GM10248 (cell line): ENCODE measurements around the gene ANKRD39.

Experiments used
- CTCF ChIA-PET: fragments of 300-600 bp; sonication (Branson Sonifier 250); formaldehyde crosslinking; extraction: SDS; loops from one replicate; lab custom pipeline; 2021; ENCODE audit warnings: antibody characterized with exemption; lab: Yijun Ruan, JAX
- POLR2A ChIA-PET: fragments of 350-650 bp; sonication (Branson Sonifier 250); formaldehyde crosslinking; extraction: SDS; loops from one replicate; lab custom pipeline; 2020; ENCODE audit warnings: antibody characterized with exemption; lab: Yijun Ruan, JAX
- DNase-seq: peaks from one replicate; pipeline ENCODE4 v3.0.0; 2012; ENCODE audit errors: extremely low spot score
- TF ChIP-seq, protein P1 (sequence below): IDR thresholded peaks from 2 replicates; pipeline ENCODE4 v1.5.1; 2012; ENCODE audit warnings: mild to moderate bottlenecking, low read depth; ENCODE audit errors: extremely low read depth, missing control alignments, control extremely low read depth

ANKRD39 gene

DNA sequence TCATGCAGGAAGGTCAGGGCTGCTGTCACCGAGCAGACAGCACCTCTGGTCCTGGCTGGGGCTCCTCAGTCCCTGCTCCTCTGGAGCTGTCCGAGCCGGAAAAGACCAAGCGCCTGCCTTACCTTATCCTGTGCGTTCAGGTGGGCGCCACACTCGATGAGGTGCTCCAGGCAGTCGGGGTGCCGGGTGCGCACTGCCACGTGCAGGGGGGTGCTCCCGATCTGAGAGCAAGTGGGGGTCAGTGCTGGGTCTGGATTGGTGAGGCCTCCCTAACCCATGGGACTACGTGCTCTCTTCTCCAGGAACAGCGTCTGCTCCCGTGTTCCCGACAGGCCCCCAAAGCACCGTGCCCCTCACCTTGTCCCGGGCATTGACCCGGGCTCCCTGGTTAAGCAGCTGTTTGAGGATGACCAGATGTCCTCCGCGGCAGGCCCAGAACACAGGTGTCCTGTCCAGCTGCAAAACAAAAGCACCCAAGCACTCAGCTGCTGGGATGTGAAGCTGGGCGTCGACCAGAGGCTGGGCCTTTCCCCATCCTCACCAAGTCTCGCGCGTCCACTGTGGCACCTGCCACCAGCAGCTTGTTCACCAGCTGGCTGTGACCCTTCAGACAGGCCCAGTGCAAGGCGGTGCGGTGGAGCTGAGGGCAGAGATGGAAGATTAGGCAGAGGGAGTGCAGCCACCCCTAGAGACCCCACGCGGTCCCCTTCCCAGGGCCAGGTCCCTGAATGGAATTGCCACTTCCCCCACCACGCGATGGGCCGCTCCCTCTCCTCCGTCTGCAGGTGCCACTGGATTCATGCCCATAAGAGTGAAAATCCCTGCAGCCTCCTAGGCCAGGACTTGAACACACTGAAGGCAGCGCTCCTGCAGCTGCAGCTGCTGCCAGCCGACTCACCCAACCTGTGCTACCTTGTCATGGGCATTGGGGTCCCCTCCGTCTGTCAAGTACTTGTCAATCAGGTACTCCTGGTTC is 17.7 kb downstream of the ANKRD39 start:
- ChIA-PET CTCF (interaction anchor here (0.9 to 2.4 kb wide), 4 partner anchors 11 to 40 kb away, joined by 3 to 8 read pairs (median 4); partner anchors contain the start of gene ANKRD39), POLR2A (interaction anchor here (0.6 kb wide), 2 partner anchors 142 to 748 kb away, joined by 5 to 6 read pairs; no protein-coding TSS in a partner anchor)
- no peak for DNase-seq
- TF ChIP-seq, protein P1, sequence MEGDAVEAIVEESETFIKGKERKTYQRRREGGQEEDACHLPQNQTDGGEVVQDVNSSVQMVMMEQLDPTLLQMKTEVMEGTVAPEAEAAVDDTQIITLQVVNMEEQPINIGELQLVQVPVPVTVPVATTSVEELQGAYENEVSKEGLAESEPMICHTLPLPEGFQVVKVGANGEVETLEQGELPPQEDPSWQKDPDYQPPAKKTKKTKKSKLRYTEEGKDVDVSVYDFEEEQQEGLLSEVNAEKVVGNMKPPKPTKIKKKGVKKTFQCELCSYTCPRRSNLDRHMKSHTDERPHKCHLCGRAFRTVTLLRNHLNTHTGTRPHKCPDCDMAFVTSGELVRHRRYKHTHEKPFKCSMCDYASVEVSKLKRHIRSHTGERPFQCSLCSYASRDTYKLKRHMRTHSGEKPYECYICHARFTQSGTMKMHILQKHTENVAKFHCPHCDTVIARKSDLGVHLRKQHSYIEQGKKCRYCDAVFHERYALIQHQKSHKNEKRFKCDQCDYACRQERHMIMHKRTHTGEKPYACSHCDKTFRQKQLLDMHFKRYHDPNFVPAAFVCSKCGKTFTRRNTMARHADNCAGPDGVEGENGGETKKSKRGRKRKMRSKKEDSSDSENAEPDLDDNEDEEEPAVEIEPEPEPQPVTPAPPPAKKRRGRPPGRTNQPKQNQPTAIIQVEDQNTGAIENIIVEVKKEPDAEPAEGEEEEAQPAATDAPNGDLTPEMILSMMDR, result no peak

DNA sequence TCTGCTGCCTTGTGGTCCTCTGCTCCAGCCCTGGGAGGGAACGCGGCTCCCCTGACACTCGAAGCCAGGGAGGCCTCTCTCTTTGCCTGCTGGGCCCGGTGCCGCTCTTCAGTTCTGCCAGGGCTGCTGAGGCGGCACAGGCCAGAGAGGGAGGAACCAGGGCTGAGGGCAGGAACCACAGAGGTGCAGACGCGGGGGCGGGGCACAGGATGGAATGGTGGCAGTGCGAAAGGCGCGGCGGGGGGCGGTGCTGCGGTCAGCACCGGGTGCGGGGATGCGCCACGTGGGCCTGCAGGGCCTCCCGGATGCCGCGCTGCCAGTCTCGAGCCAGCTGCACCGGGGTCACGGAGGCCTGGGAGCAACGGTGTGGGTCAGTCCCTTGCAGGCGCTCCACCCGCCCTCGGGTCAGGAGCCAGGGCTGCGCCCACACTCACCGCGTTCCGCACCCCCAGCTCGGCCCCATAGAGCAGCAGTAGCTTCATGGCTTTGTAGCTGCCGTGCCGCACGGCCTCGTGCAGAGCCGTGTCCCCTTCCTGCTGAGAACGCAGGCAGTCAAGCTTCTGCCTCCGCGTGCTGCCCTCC is 18.4 kb downstream of the ANKRD39 start:
- DNase-seq, result peak; percentile 51
- TF ChIP-seq, protein P1, result no peak
- CTCF ChIA-PET, result interaction anchor here (0.9 to 2.4 kb wide), 4 partner anchors 12 to 39 kb away, joined by 3 to 8 read pairs (median 4); partner anchors contain the start of gene ANKRD39
- POLR2A ChIA-PET, result interaction anchor here (0.6 to 0.7 kb wide), 3 partner anchors 8 to 747 kb away, joined by 5 to 6 read pairs (median 6); no protein-coding TSS in a partner anchor

DNA sequence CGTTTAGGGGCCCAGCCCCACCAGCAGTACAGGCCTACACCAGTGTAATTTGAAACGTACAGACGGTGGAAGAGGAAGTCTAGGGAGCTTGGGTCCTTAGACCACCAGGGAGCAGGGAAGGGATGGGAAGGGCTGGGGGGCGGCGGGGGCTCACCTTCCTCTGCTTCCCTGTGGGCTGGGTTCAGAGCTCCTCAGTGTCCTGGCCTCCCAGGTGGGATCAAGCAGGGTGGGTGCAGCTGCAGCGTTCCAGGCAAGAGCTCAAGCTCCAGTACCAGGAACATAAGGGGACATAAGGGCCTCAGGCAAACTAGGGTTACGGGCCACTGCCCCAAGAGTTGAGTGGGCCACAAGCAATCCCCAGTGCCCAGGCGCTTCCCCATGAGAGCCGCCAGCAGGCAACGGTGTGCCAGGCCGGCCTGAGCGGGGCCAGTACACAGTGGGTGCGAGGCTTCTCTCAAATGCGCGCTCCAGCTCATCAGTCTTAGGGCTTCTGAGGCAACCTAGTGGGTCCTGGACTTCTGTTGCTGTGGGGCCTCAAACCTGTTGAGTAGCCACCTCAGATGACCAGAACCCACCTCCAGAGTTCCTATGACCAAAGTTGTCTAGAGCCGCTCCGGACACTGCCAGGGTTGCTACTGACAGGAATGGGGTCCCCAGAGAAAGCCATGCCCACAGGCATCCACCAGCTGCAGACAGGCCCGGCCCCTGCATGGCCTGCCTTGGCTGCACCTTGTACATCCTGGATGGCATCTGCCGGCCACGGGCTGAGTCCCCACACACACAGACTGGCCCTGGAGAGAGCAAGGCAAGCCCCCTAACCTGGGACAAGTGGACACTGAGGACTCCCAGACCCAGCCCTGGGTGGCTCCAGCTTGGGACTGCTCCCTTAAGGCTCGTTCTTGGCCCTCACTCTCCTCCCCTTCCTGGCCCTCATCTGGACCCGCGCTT is 19.2 kb downstream of the ANKRD39 start:
- TF ChIP-seq, protein P1, result no peak
- CTCF ChIA-PET, result interaction anchor here (1.9 to 2.4 kb wide), 3 partner anchors 13 to 38 kb away, joined by 4 to 8 read pairs (median 5); partner anchors contain the start of gene ANKRD39
- POLR2A ChIA-PET, result interaction anchor here (0.7 kb wide), 1 partner anchor 9 kb away, joined by 6 read pairs; no protein-coding TSS in a partner anchor
- DNase-seq, result no peak

DNA sequence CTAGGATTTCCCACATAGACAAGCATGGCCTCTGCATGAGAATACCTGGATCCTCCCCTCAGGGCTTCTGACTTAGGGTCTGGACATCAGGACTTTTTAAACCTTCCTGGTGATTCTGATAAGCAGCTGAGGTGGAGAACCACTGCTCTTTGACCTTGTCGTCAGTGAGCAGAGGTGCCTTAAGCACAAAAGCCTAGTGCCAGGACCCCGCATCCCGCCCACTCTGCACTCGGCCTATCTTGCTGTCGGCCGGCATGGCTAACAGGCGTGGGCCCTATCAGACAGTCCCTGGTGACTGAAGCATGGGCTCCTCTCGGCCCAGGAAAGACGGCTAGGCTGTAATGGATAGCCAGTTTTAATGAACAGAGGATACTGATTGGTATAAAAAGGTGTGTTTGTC is 20.2 kb downstream of the ANKRD39 start:
- no peak for DNase-seq
- CTCF ChIA-PET, result interaction anchor here (2.4 kb wide), 1 partner anchor 20 kb away, joined by 8 read pairs; the partner anchor contains the start of gene ANKRD39
- TF ChIP-seq, protein P1, result no peak
- POLR2A ChIA-PET, result no interaction called here

DNA sequence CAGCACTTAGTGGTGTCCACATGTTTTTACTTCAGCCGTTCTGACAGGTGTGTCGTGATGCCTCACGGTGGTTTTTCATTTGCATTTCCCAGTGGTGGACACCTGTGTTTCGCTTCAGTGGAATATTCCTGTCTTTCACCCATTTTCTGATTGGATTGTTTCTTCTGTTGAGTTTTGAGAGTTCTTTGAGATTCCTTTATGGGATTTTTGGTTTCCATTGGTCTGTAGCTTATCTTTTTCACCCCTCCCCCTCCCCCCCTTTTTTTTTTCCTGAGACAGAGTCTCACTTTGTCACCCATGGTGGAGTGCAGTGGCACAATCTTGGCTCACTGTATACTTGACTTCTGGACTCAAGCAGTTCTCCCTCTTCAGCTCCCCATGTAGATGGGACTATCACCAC is 22.0 kb downstream of the ANKRD39 start:
- DNase-seq, result no peak
- CTCF ChIA-PET, result interaction anchor here (1.3 kb wide), 1 partner anchor 17 kb away, joined by 3 read pairs; no protein-coding TSS in a partner anchor
- POLR2A ChIA-PET, result interaction anchor here (0.7 kb wide), 3 partner anchors 45 to 150 kb away, joined by 3 to 6 read pairs (median 4); partner anchors contain the start of gene FAM178B
- TF ChIP-seq, protein P1, result no peak
